Body of pancreas (tissue), 4 donors: ENCODE data around the gene ANAPC5.
"Not testable (repeated sequence)": the region's sequence is repeated elsewhere in the genome, so short reads cannot be mapped to it uniquely, and the experiment has no call there.

Source experiments
- POLR2A ChIP-seq, 3 donors: fragments of 450-650 bp; IDR thresholded peaks; one replicate each; pipeline ENCODE4 v1.6.1; 2016; ENCODE audit warnings: antibody characterized with exemption in 3 of 3, mild to moderate bottlenecking in 2 of 3
- TF ChIP-seq, protein P1 (sequence below), 7 experiments: fragments of 450-650 bp in 4 of 7; fragments of 200-600 bp in 3 of 7; sonication (generic) in 3 of 7; IDR thresholded peaks; one replicate each; pipeline ENCODE4 v1.5.1; 2016 to 2019; ENCODE audit warnings: antibody characterized with exemption in 7 of 7

DNA sequence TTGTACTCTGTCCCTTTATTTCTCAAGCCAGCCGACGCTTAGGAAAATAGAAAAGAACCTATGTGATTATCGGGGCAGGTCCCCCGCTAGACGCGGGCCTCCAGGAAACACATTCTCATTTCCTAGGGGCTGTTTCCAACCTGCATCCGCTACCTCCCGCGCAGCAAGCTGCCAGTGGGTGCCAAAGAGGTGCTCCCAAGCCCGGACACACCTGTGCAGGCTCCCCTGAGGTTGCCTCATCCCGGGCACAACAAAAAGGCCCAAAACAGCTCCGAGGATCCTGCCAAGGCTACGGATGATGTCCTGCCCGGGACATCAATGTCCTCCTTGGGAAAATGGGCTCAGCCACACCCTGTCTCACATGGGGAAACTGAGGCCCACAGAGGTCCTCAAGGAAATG lies 71.1 kb downstream of the ANAPC5 start:
- TF ChIP-seq, protein P1, sequence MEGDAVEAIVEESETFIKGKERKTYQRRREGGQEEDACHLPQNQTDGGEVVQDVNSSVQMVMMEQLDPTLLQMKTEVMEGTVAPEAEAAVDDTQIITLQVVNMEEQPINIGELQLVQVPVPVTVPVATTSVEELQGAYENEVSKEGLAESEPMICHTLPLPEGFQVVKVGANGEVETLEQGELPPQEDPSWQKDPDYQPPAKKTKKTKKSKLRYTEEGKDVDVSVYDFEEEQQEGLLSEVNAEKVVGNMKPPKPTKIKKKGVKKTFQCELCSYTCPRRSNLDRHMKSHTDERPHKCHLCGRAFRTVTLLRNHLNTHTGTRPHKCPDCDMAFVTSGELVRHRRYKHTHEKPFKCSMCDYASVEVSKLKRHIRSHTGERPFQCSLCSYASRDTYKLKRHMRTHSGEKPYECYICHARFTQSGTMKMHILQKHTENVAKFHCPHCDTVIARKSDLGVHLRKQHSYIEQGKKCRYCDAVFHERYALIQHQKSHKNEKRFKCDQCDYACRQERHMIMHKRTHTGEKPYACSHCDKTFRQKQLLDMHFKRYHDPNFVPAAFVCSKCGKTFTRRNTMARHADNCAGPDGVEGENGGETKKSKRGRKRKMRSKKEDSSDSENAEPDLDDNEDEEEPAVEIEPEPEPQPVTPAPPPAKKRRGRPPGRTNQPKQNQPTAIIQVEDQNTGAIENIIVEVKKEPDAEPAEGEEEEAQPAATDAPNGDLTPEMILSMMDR (IDR thresholded peaks at IDR 0.05) = not testable (repeated sequence)
- TF ChIP-seq POLR2A (IDR thresholded peaks at IDR 0.05) = not testable (repeated sequence)
